SK-N-SH treated with all-trans-retinoic acid at 6 μM for 48 hours (cell line): ENCODE results near the gene NPIPB5.
"Not testable (repeated sequence)": the region's sequence is repeated elsewhere in the genome, so short reads cannot be mapped to it uniquely, and the experiment has no call there.

Experiments used
- CSDC2 ChIP-seq: fragments of 250-450 bp; sonication (Bioruptor Pico); IDR thresholded peaks from 2 replicates; pipeline ENCODE4 v1.5.0; 2020; ENCODE audit warnings: mild to moderate bottlenecking, moderate library complexity
- TOX ChIP-seq: fragments of 250-450 bp; sonication (Bioruptor Pico); IDR thresholded peaks from 2 replicates; pipeline ENCODE4 v1.8.0; 2021; ENCODE audit warnings: mild to moderate bottlenecking, moderate library complexity, borderline replicate concordance
- ZFP30 ChIP-seq: fragments of 450-650 bp; formaldehyde crosslinking; IDR thresholded peaks from 2 replicates; pipeline ENCODE4 v1.5.0; 2022; ENCODE audit warnings: mild to moderate bottlenecking, moderate library complexity

GRCh38 chr16:22537996-22538395 lies 27.3 kb downstream of the NPIPB5 start:
- not testable (repeated sequence) for TF ChIP-seq CSDC2 (CRISPR knock-in tag); ZFP30; TOX
